HEK293 (cell line): ENCODE results near the gene NAA80.
A peak's percentile ranks its signal among the peaks of the same experiment; 100 is the strongest.

ENCODE experiments used
- CTCF ChIA-PET: fragments of 350-600 bp; formaldehyde crosslinking; extraction: SDS; loops from one replicate; lab custom pipeline; 2021; ENCODE audit warnings: antibody characterized with exemption; lab: Yijun Ruan, JAX
- POLR2A ChIA-PET: fragments of 300-600 bp; formaldehyde crosslinking; extraction: SDS; loops from one replicate; lab custom pipeline; 2020; ENCODE audit warnings: antibody characterized with exemption, inconsistent platforms; lab: Yijun Ruan, JAX
- H3K27ac ChIP-seq: fragments of 200-500 bp; sonication (Bioruptor generic); 2 replicates; pipeline ENCODE4 v1.5.1; 2014; ENCODE audit warnings: low read depth, low read length, control low read depth, inconsistent platforms; ENCODE audit errors: extremely low read depth
- H3K36me3 ChIP-seq, 2 experiments: fragments of 200-500 bp in 1 of 2; sonication (Bioruptor generic) in 1 of 2; 1 replicate in 1 of 2; 2 replicates in 1 of 2; pipeline ENCODE4 v1.5.1; 2014 to 2017; ENCODE audit warnings: inconsistent platforms in 2 of 2, low read length in 2 of 2; ENCODE audit not compliant: control insufficient read depth in 2 of 2, insufficient read depth in 1 of 2
- H3K4me1 ChIP-seq: fragments of 200-500 bp; sonication (Bioruptor generic); 2 replicates; pipeline ENCODE4 v1.5.1; 2014; ENCODE audit warnings: mild to moderate bottlenecking, low read length, inconsistent platforms; ENCODE audit not compliant: control insufficient read depth, insufficient read depth
- H3K4me3 ChIP-seq: 2 replicates; pipeline ENCODE4 v1.5.1; 2011; ENCODE audit warnings: low read depth, mild to moderate bottlenecking, control low read depth, low read length, moderate library complexity
- H3K9me3 ChIP-seq: fragments of 200-500 bp; sonication (Bioruptor generic); 2 replicates; pipeline ENCODE4 v1.5.1; 2014; ENCODE audit warnings: low read depth, low read length, inconsistent platforms; ENCODE audit not compliant: control insufficient read depth, insufficient read depth
- EGR2 ChIP-seq: fragments of 450-650 bp; formaldehyde crosslinking; IDR thresholded peaks from 2 replicates; pipeline ENCODE4 v1.5.1; 2016; ENCODE audit warnings: low read depth, missing biosample characterization, missing genetic modification characterization
- HIC1 ChIP-seq: fragments of 450-650 bp; formaldehyde crosslinking; IDR thresholded peaks from 2 replicates; pipeline ENCODE4 v1.5.1; 2016; ENCODE audit warnings: missing biosample characterization, missing genetic modification characterization
- HOXC10 ChIP-seq: sonication (generic); formaldehyde crosslinking; IDR thresholded peaks from 2 replicates; pipeline ENCODE4 v1.8.1; 2023; ENCODE audit warnings: mild to moderate bottlenecking, missing genetic modification reagents
- KLF1 ChIP-seq: fragments of 450-650 bp; formaldehyde crosslinking; IDR thresholded peaks from 2 replicates; pipeline ENCODE4 v1.5.1; 2016; ENCODE audit warnings: missing biosample characterization, missing genetic modification characterization
- KLF17 ChIP-seq: fragments of 450-650 bp; formaldehyde crosslinking; IDR thresholded peaks from 2 replicates; pipeline ENCODE4 v1.5.1; 2016; ENCODE audit warnings: missing biosample characterization, missing genetic modification characterization
- KLF8 ChIP-seq: fragments of 450-650 bp; formaldehyde crosslinking; IDR thresholded peaks from 2 replicates; pipeline ENCODE4 v1.5.1; 2016; ENCODE audit warnings: missing biosample characterization, missing genetic modification characterization
- OSR2 ChIP-seq: fragments of 450-650 bp; formaldehyde crosslinking; IDR thresholded peaks from 2 replicates; pipeline ENCODE4 v1.5.1; 2016; ENCODE audit warnings: missing biosample characterization, missing genetic modification characterization
- PATZ1 ChIP-seq: fragments of 450-650 bp; formaldehyde crosslinking; IDR thresholded peaks from 2 replicates; pipeline ENCODE4 v1.5.1; 2016; ENCODE audit warnings: missing biosample characterization, missing genetic modification characterization
- WT1 ChIP-seq: fragments of 450-650 bp; formaldehyde crosslinking; IDR thresholded peaks from 2 replicates; pipeline ENCODE4 v1.5.1; 2016; ENCODE audit warnings: missing biosample characterization, missing genetic modification characterization
- ZBTB20 ChIP-seq: fragments of 450-650 bp; formaldehyde crosslinking; IDR thresholded peaks from 2 replicates; pipeline ENCODE4 v1.5.1; 2016; ENCODE audit warnings: missing biosample characterization, missing genetic modification characterization
- ZBTB21 ChIP-seq: fragments of 450-650 bp; formaldehyde crosslinking; IDR thresholded peaks from 2 replicates; pipeline ENCODE4 v1.5.1; 2017; ENCODE audit warnings: missing biosample characterization, missing genetic modification characterization
- ZIC2 ChIP-seq: fragments of 450-650 bp; formaldehyde crosslinking; IDR thresholded peaks from 2 replicates; pipeline ENCODE4 v1.5.1; 2016; ENCODE audit warnings: missing biosample characterization, missing genetic modification characterization
- ZNF114 ChIP-seq: fragments of 450-650 bp; formaldehyde crosslinking; IDR thresholded peaks from 2 replicates; pipeline ENCODE4 v1.5.0; 2017; ENCODE audit warnings: missing biosample characterization, missing genetic modification characterization
- ZNF121 ChIP-seq: fragments of 450-650 bp; formaldehyde crosslinking; IDR thresholded peaks from 2 replicates; pipeline ENCODE4 v1.5.1; 2016; ENCODE audit warnings: missing biosample characterization, missing genetic modification characterization
- ZNF16 ChIP-seq: fragments of 450-650 bp; formaldehyde crosslinking; IDR thresholded peaks from 2 replicates; pipeline ENCODE4 v1.5.1; 2016; ENCODE audit warnings: low read depth, missing biosample characterization, missing genetic modification characterization
- ZNF174 ChIP-seq: fragments of 450-650 bp; formaldehyde crosslinking; IDR thresholded peaks from 2 replicates; pipeline ENCODE4 v1.5.0; 2017; ENCODE audit warnings: missing biosample characterization, mild to moderate bottlenecking, missing genetic modification characterization
- ZNF175 ChIP-seq: fragments of 450-650 bp; formaldehyde crosslinking; IDR thresholded peaks from 2 replicates; pipeline ENCODE4 v1.5.1; 2016; ENCODE audit warnings: missing biosample characterization, missing genetic modification characterization
- ZNF311 ChIP-seq: fragments of 450-650 bp; formaldehyde crosslinking; IDR thresholded peaks from 2 replicates; pipeline ENCODE4 v1.5.1; 2017; ENCODE audit warnings: missing biosample characterization, missing genetic modification characterization, borderline replicate concordance
- ZNF341 ChIP-seq: fragments of 450-650 bp; formaldehyde crosslinking; IDR thresholded peaks from 2 replicates; pipeline ENCODE4; 2016; ENCODE audit warnings: low read depth, missing biosample characterization, missing genetic modification characterization
- ZNF394 ChIP-seq: fragments of 450-650 bp; formaldehyde crosslinking; IDR thresholded peaks from 2 replicates; pipeline ENCODE4 v1.5.1; 2016; ENCODE audit warnings: missing biosample characterization, missing genetic modification characterization, mild to moderate bottlenecking, moderate library complexity, borderline replicate concordance
- ZNF398 ChIP-seq: fragments of 450-650 bp; formaldehyde crosslinking; IDR thresholded peaks from 2 replicates; pipeline ENCODE4 v1.5.1; 2017; ENCODE audit warnings: missing biosample characterization, missing genetic modification characterization
- ZSCAN4 ChIP-seq: fragments of 450-650 bp; formaldehyde crosslinking; IDR thresholded peaks from 2 replicates; pipeline ENCODE4 v1.5.1; 2017; ENCODE audit warnings: missing biosample characterization, missing genetic modification characterization

The NAA80 gene

GRCh38 chr3:50269977-50270413 is 29.2 kb downstream of the NAA80 start:
- Histone ChIP-seq H3K9me3 (no peaks in the 10 kb centered on the region), H3K4me3 (no peak overlapping the region), H3K36me3 (no peaks in the 10 kb centered on the region), H3K4me1 (peaks cover under 1% of the 10 kb centered on the region; the same call in 1 of the 2 replicates), H3K27ac (no peak overlapping the region)
- ChIA-PET POLR2A (no interaction called here), CTCF (interaction anchor here (1.4 to 3.8 kb wide), 4 partner anchors 10 to 78 kb away, joined by 4 to 38 read pairs (median 5); no protein-coding TSS in a partner anchor)
- TF ChIP-seq ZIC2 (tag by site-specific recombination) (peak; percentile 24; the same call in 1 of the 2 replicates), ZNF114 (tag by site-specific recombination) (no peak)

- Histone ChIP-seq H3K27ac (no peak overlapping the region), H3K36me3 (no peaks in the 10 kb centered on the region), H3K4me3 (no peak overlapping the region), H3K9me3 (no peaks in the 10 kb centered on the region), H3K4me1 (peaks cover 3% of the 10 kb centered on the region; the same call in 1 of the 2 replicates)
- no peak for TF ChIP-seq ZBTB21 (tag by site-specific recombination)
- TF ChIP-seq ZNF121 (tag by site-specific recombination) = no peak
- TF ChIP-seq KLF17 = no peak
- no peak for TF ChIP-seq HOXC10 (CRISPR knock-in tag)
- TF ChIP-seq OSR2 (tag by site-specific recombination) = no peak
- no peak for TF ChIP-seq ZNF16 (tag by site-specific recombination)
- ChIA-PET CTCF (interaction anchor here (0.6 to 3.8 kb wide), 6 partner anchors 9 to 77 kb away, joined by 3 to 38 read pairs (median 4); partner anchors contain the start of gene HYAL2), POLR2A (no interaction called here)
These were observed 29.7 kb downstream of the NAA80 start for GRCh38 chr3:50269460-50269859.

GRCh38 chr3:50268703-50269451 is 30.3 kb downstream of the NAA80 start, which contains the start of gene SEMA3B:
Gene SEMA3B, plus strand, starts transcription at chr3:50269147. Its CDS starts 94 bp downstream, at chr3:50269241.
- Histone ChIP-seq H3K9me3 (no peaks in the 10 kb centered on the region), H3K36me3 (no peaks in the 10 kb centered on the region), H3K27ac (no peak within 1 kb of the TSS), H3K4me3 (no peak within 1 kb of the TSS), H3K4me1 (peaks cover 3% of the 10 kb centered on the region; the same call in 1 of the 2 replicates)
- CTCF ChIA-PET = interaction anchor here (0.6 to 3.8 kb wide), 6 partner anchors 9 to 77 kb away, joined by 3 to 38 read pairs (median 4); partner anchors contain the start of gene HYAL2
- POLR2A ChIA-PET = interaction anchor here (1.7 kb wide), 1 partner anchor 59 kb away, joined by 4 read pairs; the partner anchor contains the start of gene TUSC2
- TF ChIP-seq ZNF174 (tag by site-specific recombination) (no peak), EGR2 (tag by site-specific recombination) (peak; percentile 61), ZBTB20 (tag by site-specific recombination) (peak; percentile 53), ZNF394 (tag by site-specific recombination) (no peak), ZSCAN4 (no peak), WT1 (tag by site-specific recombination) (peak; percentile 66), HIC1 (tag by site-specific recombination) (peak; percentile 51; the same call in 1 of the 2 replicates), KLF8 (tag by site-specific recombination) (peak; percentile 33; the same call in 1 of the 2 replicates), PATZ1 (tag by site-specific recombination) (0 out of 2 replicates have a peak, but pooled peaks have one; percentile 40), KLF1 (tag by site-specific recombination) (peak; percentile 99), ZNF175 (no peak), ZNF398 (tag by site-specific recombination) (peak; percentile 93), ZNF341 (no peak), ZNF311 (tag by site-specific recombination) (no peak)
